ENCODE measurements around the gene BNIP5.

GRCh38 chr6:36280467-36280866 is 56.2 kb downstream of the BNIP5 start:
- TF ChIP-seq CTCF (CRISPR knock-in tag; IDR thresholded peaks at IDR 0.05) (no peak), DNMT1 (CRISPR knock-in tag; IDR thresholded peaks at IDR 0.05) (no peak), TCF7L2 (IDR thresholded peaks at IDR 0.05; ENCODE audit: low read depth, low read length) (no peak), ZNF121 (CRISPR knock-in tag; IDR thresholded peaks at IDR 0.05) (no peak)

Measured in HepG2 (cell line).